Upper lobe of left lung (tissue), 6 donors: ENCODE results near the gene PDE4A. TPM values are rescaled to one million over a fixed set of nuclear protein-coding genes. Genes with fewer than 3 reads are reported as not detected.

Experiments
- ATAC-seq, 2 donors: fragments of 200-7000 bp; cut with Tn5 transposase; one replicate each; pipeline ENCODE4 v1.9.1; 2022; ENCODE audit warnings: mild to moderate bottlenecking in 2 of 2, moderate library complexity in 2 of 2; ENCODE audit not compliant: low FRiP score in 2 of 2
- DNase-seq, 2 donors: peaks; one replicate each; pipeline ENCODE4 v3.0.0-alpha.2; 2019 to 2020
- H3K27ac ChIP-seq, 4 donors: fragments of 200-600 bp; sonication (generic); one replicate each; pipeline ENCODE4 v1.5.1; 2016 to 2019
- H3K27me3 ChIP-seq, 4 donors: fragments of 200-600 bp; sonication (generic); one replicate each; pipeline ENCODE4 v1.5.1; 2017 to 2019
- H3K36me3 ChIP-seq, 4 donors: fragments of 200-600 bp; sonication (generic); one replicate each; pipeline ENCODE4 v1.5.1; 2016 to 2019
- H3K4me1 ChIP-seq, 4 donors: fragments of 200-600 bp; sonication (generic); one replicate each; pipeline ENCODE4 v1.5.1; 2018 to 2019
- H3K4me3 ChIP-seq, 4 donors: fragments of 200-600 bp; sonication (generic); one replicate each; pipeline ENCODE4 v1.5.1; 2017 to 2019; ENCODE audit warnings: mild to moderate bottlenecking in 2 of 4, moderate library complexity in 1 of 4
- H3K9me3 ChIP-seq, 4 donors: fragments of 200-600 bp; sonication (generic); one replicate each; pipeline ENCODE4 v1.5.1; 2018 to 2019
- EP300 ChIP-seq, 4 donors: sonication (generic); formaldehyde crosslinking; IDR thresholded peaks; one replicate each; pipeline ENCODE4 v1.5.1; 2017; ENCODE audit warnings: antibody characterized with exemption in 4 of 4, control low read depth in 2 of 4
- POLR2A ChIP-seq, 4 donors: fragments of 450-650 bp; IDR thresholded peaks; one replicate each; pipeline ENCODE4 v1.5.1; 2016 to 2017; ENCODE audit warnings: antibody characterized with exemption in 4 of 4, mild to moderate bottlenecking in 2 of 4
- POLR2AphosphoS5 ChIP-seq, 2 donors: sonication (generic); formaldehyde crosslinking; IDR thresholded peaks; one replicate each; pipeline ENCODE4 v1.5.1; 2017; ENCODE audit warnings: antibody characterized with exemption in 2 of 2
- WGBS, 2 donors: methylation state at CpG; one replicate each; pipeline ENCODE4 v1.1.5; 2017 to 2018; 5-methylcytosine and 5-hydroxymethylcytosine counted together
- total RNA-seq, 6 donors: library from RNA; depleted of rRNA in 4 of 6; stranded (reverse); fragments of >200 nt in 4 of 6; gene quantifications; one replicate each; pipeline versions ENCODE4 v1.1.0 to v1.2.1, GENCODE V29; 2016 to 2021
- TF ChIP-seq, protein P1 (sequence below), 6 experiments: fragments of 450-650 bp in 4 of 6; fragments of 200-600 bp in 2 of 6; sonication (generic) in 2 of 6; IDR thresholded peaks; one replicate each; pipeline ENCODE4 v1.5.1; 2016 to 2019; ENCODE audit warnings: antibody characterized with exemption in 6 of 6
- donor health status: DM: no; HTN: no; CAD: no; lungs with moderate emphysema.
- donor health status: DM: no; HTN: yes; CAD: no; lungs with severe emphysema.

The PDE4A gene
- total RNA-seq, 6 donors from 2014 or later: 22.8 to 38.2 (median 31.2) TPM

DNA sequence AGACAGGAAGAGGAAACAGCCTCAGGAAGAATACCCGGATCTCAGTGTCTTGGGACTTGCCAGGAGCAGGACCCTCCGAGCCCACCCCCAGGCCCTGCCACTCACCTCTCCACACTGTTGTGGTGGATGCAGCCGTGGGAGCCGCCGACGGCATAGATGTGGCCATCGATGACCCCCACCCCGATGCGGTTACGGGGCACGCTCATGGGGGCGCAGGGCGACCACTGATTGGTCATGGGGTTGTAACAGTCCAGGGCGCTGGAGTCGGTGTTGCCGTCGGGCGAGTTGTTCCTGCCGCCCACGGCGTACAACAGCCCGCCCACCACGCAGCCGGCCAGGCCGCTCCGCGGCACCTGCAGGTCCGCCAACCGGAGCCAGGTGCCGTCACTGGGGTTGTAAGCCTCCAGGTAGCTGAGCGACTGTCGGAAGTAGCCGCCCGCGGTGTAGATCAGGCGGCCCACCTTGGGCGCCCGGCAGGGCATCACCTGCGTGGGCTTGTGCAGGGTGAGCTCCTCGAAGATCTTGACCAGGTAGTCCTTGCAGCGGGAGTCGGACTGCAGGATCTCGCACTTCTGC is 71.2 kb downstream of the PDE4A start:
- H3K36me3 ChIP-seq: peaks cover 18 to 96% (median 80%) of the 10 kb centered on the region in 4 donors

DNA sequence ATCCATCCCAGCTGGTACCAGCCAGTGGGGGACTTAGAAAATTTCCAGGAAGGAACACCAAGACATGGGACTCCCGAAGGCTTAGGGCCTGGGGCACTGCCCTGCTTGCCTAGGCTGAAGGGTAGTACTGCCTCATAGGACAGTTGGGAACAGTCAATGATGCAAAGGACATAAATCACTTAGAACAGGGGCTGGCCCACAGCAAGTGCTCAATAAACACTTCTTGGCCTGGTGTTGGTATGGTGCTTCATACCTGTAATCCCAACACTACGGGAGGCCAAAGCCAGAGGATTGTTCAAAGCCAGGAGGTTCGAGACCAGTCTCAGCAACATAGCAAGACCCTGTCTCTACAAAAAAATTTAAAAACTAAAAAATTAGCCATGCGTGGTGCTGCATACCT is 77.0 kb downstream of the PDE4A start:
- ATAC-seq: no peak
- H3K36me3 ChIP-seq: peaks cover 11 to 68% (median 48%) of the 10 kb centered on the region in 4 donors
- DNase-seq: no peak
- no peak overlapping the region for H3K4me3 ChIP-seq
- H3K9me3 ChIP-seq: no peaks in the 10 kb centered on the region
- peaks cover 31 to 53% (median 41%) of the 10 kb centered on the region in 4 donors for H3K4me1 ChIP-seq
- TF ChIP-seq EP300 (IDR thresholded peaks at IDR 0.05): no peak
- TF ChIP-seq POLR2AphosphoS5 (IDR thresholded peaks at IDR 0.05): no peak
- no peak for TF ChIP-seq POLR2A (IDR thresholded peaks at IDR 0.05)
- TF ChIP-seq, protein P1, sequence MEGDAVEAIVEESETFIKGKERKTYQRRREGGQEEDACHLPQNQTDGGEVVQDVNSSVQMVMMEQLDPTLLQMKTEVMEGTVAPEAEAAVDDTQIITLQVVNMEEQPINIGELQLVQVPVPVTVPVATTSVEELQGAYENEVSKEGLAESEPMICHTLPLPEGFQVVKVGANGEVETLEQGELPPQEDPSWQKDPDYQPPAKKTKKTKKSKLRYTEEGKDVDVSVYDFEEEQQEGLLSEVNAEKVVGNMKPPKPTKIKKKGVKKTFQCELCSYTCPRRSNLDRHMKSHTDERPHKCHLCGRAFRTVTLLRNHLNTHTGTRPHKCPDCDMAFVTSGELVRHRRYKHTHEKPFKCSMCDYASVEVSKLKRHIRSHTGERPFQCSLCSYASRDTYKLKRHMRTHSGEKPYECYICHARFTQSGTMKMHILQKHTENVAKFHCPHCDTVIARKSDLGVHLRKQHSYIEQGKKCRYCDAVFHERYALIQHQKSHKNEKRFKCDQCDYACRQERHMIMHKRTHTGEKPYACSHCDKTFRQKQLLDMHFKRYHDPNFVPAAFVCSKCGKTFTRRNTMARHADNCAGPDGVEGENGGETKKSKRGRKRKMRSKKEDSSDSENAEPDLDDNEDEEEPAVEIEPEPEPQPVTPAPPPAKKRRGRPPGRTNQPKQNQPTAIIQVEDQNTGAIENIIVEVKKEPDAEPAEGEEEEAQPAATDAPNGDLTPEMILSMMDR (IDR thresholded peaks at IDR 0.05): no peak
- 93% methylated on average over 4 of the region's 4 CpGs for WGBS, 2 donors
- H3K27me3 ChIP-seq: no peaks in the 10 kb centered on the region
- no peak overlapping the region for H3K27ac ChIP-seq

More for the DNA sequence above, 71.2 kb downstream of the PDE4A start:
- Histone ChIP-seq H3K4me1 (peaks cover 0 to 4% (median 0%) of the 10 kb centered on the region in 4 donors), H3K27me3 (no peaks in the 10 kb centered on the region), H3K9me3 (no peaks in the 10 kb centered on the region), H3K27ac (no peak overlapping the region), H3K4me3 (no peak overlapping the region)
- TF ChIP-seq POLR2AphosphoS5 (IDR thresholded peaks at IDR 0.05) (no peak), POLR2A (IDR thresholded peaks at IDR 0.05) (no peak), EP300 (IDR thresholded peaks at IDR 0.05) (no peak)
- TF ChIP-seq, protein P1 (IDR thresholded peaks at IDR 0.05): no peak
- 92 to 94% methylated on average over 7 to 39 of the region's 43 CpGs for WGBS, 2 donors
- DNase-seq (peak in 1 of 2 donors; percentile 85), ATAC-seq (peak in 1 of 2 donors; percentile 8)

DNA sequence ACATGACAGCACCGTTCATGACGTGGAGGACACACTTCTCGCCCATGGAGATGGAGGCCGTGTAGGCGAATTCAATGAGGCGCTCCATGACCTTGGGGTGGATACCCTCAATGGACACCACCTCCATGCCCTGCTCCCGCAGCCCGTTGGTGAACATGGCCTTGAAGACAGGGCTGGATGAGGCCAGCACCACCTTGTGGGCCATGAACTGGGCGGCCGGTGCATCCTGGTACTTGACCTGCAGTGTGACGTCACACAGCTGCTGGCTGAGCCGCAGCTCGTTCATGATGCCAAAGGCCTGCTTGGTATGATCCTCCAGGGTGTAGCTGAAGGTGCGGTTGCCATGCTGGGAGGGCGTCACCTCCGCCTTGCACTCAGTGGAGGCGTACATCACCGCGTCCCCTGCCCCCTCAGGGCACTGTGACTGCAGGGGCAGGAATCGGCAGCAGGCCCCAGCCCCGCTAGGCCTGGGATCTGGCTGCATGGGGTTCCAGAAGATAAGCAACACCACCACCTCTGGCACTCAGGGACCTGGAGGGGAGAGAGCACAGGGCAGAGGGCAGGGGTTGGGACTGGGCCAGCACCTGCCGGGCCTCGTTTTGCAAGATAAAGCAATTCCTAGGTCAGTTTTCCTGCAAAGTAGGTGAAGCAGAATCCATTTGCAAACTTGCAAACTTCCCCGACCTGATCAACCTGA is 79.4 kb downstream of the PDE4A start:
- H3K36me3 ChIP-seq: peaks cover 11 to 47% (median 37%) of the 10 kb centered on the region in 4 donors
- ATAC-seq (no peak), DNase-seq (peak in 1 of 2 donors; percentile 59)
- H3K4me3 ChIP-seq: no peak overlapping the region
- H3K27ac ChIP-seq: peak overlapping the region in 3 of 4 donors; percentile 4 to 59 (median 58)
- no peaks in the 10 kb centered on the region for H3K27me3 ChIP-seq
- H3K9me3 ChIP-seq: no peaks in the 10 kb centered on the region
- TF ChIP-seq POLR2A (IDR thresholded peaks at IDR 0.05) (no peak), POLR2AphosphoS5 (IDR thresholded peaks at IDR 0.05) (no peak), EP300 (IDR thresholded peaks at IDR 0.05) (no peak)
- TF ChIP-seq, protein P1 (IDR thresholded peaks at IDR 0.05): no peak
- peaks cover 31 to 59% (median 43%) of the 10 kb centered on the region in 4 donors for H3K4me1 ChIP-seq
- 87 to 91% methylated on average over 21 to 22 of the region's 24 CpGs for WGBS, 2 donors

DNA sequence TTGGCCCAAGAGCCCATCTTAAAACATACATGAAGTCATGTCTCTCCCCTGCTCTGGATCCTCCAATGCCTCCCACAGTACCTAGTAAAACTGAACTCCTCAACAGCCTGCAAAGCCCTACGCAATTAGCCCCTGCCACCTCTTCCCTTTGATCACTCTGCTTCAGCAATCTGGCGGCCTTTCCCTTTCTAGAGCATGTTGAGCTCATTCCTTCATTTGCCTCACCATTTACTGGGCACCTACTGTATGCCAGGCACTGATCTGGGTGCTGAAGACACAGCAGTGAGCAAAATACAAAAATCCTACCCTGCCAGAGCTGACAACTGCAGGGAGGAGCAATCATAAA is 79.9 kb downstream of the PDE4A start:
- ATAC-seq: no peak
- H3K36me3 ChIP-seq: peaks cover 11 to 42% (median 32%) of the 10 kb centered on the region in 4 donors
- H3K4me1 ChIP-seq: peaks cover 32 to 59% (median 43%) of the 10 kb centered on the region in 4 donors

DNA sequence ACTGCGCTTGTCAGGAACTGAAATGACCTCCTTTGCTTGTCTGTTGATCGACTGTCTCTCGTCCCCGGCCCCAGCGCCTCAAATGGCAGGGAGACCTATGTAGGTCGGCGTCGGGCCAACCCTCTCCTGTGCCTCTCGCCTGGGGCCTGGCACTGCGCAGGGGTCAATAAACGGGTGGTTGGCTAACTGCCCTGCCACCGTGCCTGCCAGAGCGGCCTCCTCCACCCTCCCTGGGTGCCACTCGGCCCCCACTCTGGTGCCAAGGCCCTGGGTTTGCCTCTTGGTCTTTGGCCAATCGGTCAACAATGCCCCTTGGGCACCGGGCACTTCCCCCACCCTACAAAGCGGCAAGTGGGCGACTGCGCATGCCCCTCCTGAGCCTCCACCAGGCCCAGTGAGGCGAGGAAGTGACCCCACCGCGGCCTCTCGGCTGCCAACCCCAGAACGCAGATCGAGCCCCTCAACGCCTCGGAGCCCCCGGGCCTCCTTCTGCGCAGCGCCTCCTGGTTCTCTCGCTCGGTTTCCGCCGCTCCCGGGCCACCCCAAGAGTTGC is 81.7 kb downstream of the PDE4A start:
- Histone ChIP-seq H3K27ac (peak overlapping the region; percentile 97 to 98 (median 98)), H3K27me3 (no peaks in the 10 kb centered on the region), H3K4me1 (peaks cover 35 to 54% (median 42%) of the 10 kb centered on the region in 4 donors), H3K36me3 (peaks cover 11 to 24% (median 19%) of the 10 kb centered on the region in 4 donors), H3K4me3 (peak overlapping the region; percentile 64 to 100 (median 70)), H3K9me3 (no peaks in the 10 kb centered on the region)
- TF ChIP-seq POLR2AphosphoS5 (IDR thresholded peaks at IDR 0.05) (peak; percentile 41 to 46), EP300 (IDR thresholded peaks at IDR 0.05) (no peak)
- TF ChIP-seq, protein P1 (IDR thresholded peaks at IDR 0.05): no peak
- ATAC-seq: peak; percentile 77 to 81
- 1% methylated on average over 10 to 22 of the region's 35 CpGs for WGBS, 2 donors
- DNase-seq: peak; percentile 91 to 92

More for the DNA sequence above, 79.9 kb downstream of the PDE4A start:
- DNase-seq: no peak
- H3K27me3 ChIP-seq: no peaks in the 10 kb centered on the region
- H3K27ac ChIP-seq: peak overlapping the region in 1 of 4 donors; percentile 4
- no peak overlapping the region for H3K4me3 ChIP-seq
- TF ChIP-seq EP300 (IDR thresholded peaks at IDR 0.05) (no peak), POLR2AphosphoS5 (IDR thresholded peaks at IDR 0.05) (no peak), POLR2A (IDR thresholded peaks at IDR 0.05) (no peak)
- no peaks in the 10 kb centered on the region for H3K9me3 ChIP-seq
- 93 to 97% methylated on average over 2 of the region's 2 CpGs for WGBS, 2 donors
